ENCODE measurements around the gene CAVIN2.

Gene CAVIN2, protein sequence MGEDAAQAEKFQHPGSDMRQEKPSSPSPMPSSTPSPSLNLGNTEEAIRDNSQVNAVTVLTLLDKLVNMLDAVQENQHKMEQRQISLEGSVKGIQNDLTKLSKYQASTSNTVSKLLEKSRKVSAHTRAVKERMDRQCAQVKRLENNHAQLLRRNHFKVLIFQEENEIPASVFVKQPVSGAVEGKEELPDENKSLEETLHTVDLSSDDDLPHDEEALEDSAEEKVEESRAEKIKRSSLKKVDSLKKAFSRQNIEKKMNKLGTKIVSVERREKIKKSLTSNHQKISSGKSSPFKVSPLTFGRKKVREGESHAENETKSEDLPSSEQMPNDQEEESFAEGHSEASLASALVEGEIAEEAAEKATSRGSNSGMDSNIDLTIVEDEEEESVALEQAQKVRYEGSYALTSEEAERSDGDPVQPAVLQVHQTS

DNA sequence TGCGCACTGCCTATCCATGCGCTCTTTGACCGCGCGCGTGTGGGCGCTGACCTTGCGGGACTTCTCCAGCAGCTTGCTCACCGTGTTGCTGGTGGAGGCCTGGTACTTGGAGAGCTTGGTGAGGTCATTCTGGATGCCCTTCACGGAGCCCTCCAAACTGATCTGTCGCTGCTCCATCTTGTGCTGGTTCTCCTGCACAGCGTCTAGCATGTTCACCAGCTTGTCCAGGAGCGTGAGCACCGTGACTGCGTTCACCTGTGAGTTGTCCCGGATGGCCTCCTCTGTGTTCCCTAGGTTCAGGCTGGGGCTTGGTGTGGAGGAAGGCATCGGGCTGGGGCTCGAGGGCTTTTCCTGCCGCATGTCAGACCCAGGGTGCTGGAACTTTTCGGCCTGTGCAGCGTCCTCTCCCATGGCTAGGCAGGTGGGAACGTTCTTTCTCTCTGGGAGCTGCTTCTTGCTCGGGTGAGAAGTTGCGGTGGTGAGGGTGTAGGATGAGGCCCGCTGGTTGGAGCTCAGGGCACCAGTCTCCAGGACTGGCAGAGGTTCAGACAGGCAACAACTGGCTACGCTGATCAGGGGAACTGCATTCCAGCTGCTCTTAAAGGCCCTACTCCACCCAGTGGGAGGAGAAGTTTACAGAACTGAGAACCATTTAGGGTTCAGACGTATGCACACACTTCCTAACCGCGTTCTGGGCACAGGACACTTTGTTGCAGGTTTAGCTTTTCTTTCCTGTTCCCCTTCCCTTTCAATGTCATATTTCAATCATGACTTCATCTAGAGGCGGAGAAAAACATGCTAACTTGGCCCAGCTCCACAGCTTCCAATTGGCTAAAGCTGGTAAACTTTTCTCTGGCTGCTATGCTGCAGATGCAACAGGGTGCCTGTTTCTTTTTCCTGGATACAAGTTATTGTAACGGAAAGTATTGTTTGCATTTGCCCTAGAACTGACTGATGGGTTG is at the start of gene CAVIN2:
Gene CAVIN2, minus strand, starts transcription at position 574 of the 962 bp plus-strand sequence. Its CDS starts 163 bp downstream, at position 411.
- no peak for DNase-seq

GRCh38 chr2:191895743-191896142 is 48.9 kb upstream of the CAVIN2 start:
- no peak for DNase-seq

DNA sequence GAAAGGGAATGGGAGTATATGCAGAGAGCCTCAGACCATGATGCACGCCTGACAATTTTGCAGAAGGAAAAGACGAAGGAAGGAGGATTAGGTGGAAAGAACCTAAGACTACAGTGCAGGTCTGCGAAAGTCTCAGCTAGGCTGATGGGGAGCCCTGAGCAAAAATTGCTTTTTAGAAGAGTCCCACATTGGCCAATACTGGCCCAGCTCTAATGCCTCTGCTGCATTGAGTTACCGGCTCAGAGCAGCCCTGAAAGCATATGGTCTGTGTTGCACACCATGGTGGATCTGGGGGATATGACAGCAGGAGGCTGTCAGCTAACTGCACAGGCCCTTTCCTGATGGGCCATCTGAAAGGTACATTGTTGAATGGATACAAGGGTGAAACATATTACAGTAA is 48.3 kb upstream of the CAVIN2 start:
- no peak for DNase-seq

DNA sequence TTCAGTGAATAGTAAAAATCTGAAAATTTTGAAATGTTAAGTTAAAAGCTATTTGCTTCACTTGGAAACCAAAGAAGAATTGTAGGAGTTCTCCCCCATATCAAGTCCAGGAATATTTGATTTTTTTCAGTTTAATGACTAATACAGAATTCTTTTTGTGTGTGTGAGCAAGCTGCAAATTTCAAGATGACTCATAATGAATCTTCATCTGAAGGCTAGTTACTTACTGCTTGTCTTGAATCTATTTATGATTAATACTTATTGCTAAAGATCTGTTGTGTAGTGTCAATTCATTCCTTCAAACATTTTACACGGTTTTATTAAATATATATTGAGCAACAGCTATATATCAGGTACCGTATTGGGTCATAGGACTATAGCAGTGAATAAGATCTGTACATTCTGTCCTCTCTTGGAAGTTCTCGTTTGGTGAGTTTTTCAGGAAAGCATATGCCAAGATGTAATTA is 47.8 kb upstream of the CAVIN2 start:
- no peak for DNase-seq

DNA sequence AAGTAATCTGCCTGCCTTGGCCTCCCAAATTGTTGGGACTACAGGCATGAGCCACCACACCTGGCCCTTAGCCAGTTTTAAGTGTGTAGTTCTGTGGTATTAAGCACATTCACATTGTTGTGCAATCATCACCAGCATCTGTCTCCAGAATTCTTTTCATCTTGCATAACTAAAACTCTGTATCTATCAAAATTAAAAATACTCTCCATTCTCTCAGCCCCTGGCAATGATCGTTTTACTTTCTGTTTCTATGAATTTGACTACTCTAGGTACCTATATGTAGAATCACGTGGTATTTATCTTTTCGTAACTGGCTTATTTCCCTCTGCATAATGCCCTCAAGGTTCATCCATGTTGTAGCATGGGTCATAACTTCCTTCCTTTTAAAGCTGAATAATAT is 45.5 kb upstream of the CAVIN2 start:
- DNase-seq, result no peak

DNA sequence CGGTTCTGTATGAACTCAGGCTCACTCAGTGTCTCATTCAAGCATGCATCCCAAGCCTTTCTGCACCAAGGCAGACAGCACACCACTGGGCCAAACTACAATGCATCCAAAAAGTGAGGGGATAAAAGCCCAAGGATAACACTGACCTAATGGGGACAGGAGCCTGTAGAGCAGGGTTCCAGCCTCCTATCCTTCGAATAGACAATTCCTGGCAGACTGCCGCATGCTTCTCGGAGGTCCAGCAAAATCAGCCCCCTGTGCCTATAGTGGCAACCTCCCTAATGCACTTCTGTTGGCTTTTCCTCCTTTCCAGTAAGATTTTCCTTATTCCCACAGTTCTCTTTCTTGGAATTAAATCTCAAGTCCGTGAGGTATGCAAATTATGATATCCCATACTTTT is 44.8 kb upstream of the CAVIN2 start:
- no peak for DNase-seq

GRCh38 chr2:191889931-191890330 is 43.0 kb upstream of the CAVIN2 start:
- no peak for DNase-seq

DNA sequence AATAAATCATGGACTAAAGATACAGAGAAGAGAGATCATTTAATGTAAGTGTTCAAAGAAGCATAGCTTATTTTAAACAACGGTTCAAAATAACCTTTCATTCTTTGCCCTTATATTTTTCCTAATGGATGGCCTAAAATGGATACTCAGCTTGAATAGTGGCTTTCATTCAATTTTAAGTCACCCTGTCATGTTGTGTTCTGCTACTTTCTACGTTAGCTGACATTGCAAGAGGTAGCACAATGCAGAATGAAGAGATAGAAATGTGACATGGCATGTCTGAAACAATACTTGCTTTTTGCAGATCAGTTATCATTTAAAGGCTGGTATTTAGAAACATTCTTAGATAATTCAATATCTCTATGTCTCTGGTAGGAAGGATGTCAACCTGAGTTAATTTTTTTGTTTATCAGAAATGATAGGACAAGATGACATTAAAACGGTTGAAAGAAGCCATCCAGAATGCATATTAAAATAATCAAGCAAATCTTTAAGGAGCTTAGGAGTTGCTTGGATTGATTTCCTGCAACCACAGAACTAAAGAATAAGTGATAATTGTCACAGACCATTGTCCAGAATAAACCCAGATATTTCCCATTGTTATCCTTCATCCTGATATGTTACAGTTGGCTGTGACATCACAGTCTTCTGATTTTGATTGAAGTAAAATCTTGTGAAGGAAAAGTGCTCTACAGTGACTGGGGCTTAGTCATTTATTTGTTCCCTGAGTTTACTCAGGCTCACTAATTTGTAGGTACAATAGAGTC is 41.7 kb upstream of the CAVIN2 start:
- DNase-seq, result no peak

DNA sequence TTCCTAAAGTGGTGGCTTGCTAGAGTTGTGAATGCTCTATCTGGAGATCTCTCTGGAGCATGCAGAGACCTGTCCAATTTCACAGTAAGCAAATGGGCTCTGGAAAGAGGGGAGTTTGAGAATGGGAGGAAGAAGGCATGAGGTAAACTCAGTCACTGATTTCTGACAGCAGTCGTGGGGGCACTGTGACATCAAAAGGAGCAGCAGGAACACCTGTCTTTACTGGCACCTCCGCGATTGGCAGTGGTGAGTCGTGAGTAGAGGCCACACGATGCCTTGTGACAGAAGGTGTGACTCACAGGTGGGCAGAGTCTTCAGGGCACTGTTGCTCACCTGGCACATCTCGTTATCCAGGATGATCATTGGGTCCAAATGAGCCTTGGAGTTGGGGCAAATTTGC is 38.8 kb upstream of the CAVIN2 start:
- DNase-seq, result no peak

DNA sequence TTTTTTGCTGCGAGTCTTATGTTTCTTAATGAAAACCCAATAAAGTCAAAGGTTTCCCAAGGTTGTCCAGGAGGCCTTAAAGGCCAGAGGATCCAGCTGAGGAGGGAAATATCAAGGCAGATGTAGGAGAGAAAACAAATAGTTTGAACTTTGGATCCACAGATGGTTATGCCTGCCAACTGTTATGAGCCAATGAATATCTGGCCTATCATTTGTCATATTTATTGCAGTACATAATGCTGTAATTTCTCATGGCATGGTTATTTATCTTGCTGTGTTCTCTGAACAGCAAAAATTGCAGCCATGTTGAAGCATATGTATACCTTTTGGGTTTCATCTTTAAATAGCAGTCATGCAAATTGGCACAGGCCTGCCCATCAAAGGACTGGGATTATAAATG is 38.2 kb upstream of the CAVIN2 start:
- DNase-seq, result no peak

- no peak for DNase-seq
Measured at GRCh38 chr2:191881982-191882816, 35.3 kb upstream of the CAVIN2 start.

DNA sequence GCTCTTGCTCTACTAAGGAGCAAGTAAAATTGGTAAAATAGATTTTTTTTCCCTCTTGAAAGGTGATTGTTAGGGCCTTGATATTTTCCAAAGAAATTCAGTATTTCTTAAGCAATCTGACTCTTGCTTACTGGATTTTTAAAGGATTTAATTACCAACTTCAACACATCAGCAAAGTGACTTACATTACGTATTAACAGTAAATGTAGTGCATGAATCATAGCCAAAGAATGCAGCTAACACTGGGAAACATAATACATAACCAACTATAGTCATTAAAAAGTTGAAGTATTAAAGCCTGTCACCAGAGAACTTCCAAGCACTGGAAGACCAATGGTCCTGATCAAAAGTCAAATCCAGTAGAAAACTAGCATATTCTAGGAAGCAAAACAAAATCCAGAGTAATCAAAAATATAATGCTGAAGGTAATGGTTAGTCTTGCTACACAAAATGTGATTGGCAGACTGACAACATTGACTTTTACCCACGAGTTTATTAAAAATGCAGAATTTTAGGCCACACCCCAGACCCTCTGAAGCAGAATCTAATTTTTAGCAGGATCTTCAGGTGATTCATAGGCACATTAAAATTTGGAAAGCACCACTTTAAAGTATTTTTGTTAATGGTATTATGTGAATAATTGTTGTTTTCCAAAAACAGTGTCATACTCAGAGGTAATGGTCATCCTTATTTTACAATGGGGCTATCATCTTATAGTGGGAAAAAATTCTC is 31.8 kb upstream of the CAVIN2 start:
- no peak for DNase-seq

DNA sequence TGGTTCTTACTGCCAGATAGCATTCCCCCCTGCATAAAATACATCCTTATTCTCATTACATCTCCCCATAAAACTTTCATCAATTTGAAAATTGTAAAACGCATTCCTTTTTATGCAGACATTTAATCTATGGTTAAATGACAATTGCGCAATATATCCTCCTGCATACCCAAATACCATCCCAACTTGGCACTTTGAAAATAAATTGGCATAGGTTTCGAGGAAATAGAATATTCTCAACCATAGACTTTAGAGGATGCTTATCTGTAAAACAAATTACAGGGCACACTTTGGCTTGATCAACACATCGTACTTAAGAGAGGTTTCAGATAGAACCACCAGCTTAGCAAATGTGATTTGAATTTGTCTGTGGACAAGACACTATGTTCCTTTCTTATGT is 31.0 kb upstream of the CAVIN2 start:
- DNase-seq, result no peak

GRCh38 chr2:191875859-191876258 is 29.0 kb upstream of the CAVIN2 start:
- DNase-seq, result no peak

DNA sequence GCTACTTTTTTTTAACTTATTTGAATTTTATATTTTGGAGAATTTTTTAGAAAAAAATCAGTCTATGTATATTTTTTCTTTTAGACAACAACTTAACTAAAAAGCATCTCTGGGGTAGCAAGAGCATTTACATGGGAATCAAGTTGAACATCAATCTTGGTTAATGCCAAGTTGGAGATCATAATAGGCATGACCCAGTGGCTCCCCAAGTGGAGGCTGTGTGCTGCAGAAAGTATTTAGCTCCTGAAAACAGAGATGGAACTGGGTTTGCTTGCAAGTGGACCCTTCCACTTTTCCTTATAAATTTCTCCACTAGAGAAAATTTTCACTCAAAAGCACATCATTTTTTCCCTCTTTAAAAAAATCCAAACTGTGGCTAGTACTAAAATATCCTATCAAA is 23.9 kb upstream of the CAVIN2 start:
- DNase-seq, result no peak

GRCh38 chr2:191869781-191870180 is 22.9 kb upstream of the CAVIN2 start:
- no peak for DNase-seq

DNA sequence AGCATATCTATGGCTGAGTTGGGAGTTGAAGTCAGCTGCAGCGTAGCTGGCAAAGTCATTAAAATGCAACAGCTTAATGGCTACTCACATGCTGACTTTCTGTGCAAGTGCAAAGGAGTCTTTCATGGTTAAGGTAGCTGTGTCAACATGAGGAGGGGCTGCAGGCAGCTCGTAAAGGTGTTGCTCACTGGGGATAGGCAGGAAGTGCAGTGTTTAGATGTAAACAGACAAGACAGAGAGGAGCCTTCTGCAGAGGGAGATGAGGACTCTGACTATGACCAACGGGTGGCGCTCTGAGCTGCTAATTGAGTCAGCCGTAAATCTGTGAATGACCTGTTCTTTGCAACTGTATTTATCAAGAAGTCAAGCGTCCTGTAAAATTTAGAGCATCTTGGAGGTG is 22.3 kb upstream of the CAVIN2 start:
- DNase-seq, result no peak

DNA sequence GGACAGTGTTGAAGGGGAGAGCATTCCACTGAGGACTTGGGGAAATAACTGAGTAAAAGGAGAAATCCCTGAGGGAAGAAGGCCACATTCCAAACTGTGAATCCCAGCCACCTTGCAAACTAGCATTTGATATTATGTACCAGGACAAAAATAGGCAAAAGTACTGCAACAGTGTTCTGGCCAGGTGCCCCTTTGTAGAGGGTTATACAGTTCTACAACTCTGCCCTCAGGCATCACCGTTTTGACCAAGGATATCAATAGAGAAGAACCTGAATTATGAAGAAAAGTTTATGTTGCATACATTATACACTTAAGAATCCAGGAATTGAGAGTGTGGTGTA is 20.6 kb upstream of the CAVIN2 start:
- no peak for DNase-seq

- no peak for DNase-seq
Measured at GRCh38 chr2:191866675-191867506, 20.0 kb upstream of the CAVIN2 start.

DNA sequence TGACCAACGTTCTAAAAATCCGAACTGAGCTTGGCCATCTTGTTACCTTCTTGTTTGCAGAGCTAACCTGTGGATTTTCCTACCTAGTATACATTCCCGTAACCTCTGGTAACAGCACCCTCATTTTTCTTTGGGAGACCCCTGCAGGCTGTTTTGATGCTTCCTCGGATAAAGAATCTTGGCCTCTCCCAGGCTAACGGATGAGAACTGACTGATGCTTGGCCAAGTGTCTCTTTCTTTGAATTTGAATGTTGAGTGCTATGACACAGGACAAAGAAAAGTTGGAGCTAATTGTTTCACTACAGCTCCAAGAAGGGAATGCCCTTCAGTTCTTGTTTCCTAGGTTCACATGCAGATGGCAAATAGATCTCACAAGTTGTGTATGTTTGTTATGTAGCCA is 19.3 kb upstream of the CAVIN2 start:
- DNase-seq, result no peak
